H54 (cell line): ENCODE data around the gene HOTAIR.

Experiments used
- DNase-seq: peaks from one replicate; pipeline ENCODE4 v3.0.0; 2011; ENCODE audit warnings: low spot score, mixed read lengths; ENCODE audit not compliant: insufficient read length
- FAIRE-seq: peaks from 3 replicates; lab custom pipeline; 2011; peaks lifted over from hg19 to GRCh38; lab: Jason Lieb, UNC
- POLR2A ChIP-seq: IDR thresholded peaks from 2 replicates; pipeline ENCODE4 v1.6.1; 2011; ENCODE audit warnings: low read depth, mild to moderate bottlenecking, low read length

Gene HOTAIR

GRCh38 chr12:53963434-53964314 lies 11.1 kb downstream of the HOTAIR start:
- no peak for TF ChIP-seq POLR2A
- DNase-seq = no peak
- FAIRE-seq = no peak

- DNase-seq (no peak), FAIRE-seq (no peak)
- no peak for TF ChIP-seq POLR2A
Observed at GRCh38 chr12:53963005-53963404, 11.7 kb downstream of the HOTAIR start.

DNA sequence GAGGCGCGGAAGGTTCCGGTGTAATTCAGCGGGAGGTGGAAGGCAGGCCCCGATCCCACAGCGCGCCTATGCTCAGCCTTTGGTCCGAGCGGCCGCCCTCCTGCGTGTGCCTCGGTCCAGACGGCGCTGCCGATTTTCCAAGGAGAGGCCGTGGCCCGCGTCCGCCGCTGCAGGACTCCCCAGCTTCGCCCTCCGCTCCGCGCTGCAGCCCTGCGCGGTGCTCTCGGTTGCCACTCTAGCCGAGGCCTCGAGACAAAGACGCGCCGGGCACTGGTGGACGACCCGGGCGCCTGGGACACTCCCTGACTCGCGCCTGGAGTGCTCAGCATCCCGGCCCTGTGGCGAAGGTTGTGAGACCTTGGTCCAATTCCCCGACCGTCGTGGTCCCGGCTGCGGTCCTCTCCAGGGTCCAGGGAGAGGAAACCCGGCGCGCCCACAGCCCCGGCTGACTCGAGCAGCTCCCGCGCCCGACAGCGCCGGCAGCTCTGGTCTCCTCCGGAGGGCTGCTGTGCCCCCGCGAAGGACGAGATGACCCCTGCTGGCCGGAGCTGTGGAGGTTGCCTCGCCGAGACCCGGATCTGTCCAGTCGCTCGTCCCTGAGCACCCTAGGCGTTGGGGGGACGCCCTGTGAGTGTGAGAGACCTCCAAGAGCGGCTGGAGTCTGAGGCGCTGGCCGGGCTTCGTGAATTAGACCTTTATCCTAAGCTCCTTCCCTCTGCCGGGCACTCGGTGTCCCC lies 13.6 kb downstream of the HOTAIR start:
- FAIRE-seq = no peak
- DNase-seq = no peak
- TF ChIP-seq POLR2A = no peak

DNA sequence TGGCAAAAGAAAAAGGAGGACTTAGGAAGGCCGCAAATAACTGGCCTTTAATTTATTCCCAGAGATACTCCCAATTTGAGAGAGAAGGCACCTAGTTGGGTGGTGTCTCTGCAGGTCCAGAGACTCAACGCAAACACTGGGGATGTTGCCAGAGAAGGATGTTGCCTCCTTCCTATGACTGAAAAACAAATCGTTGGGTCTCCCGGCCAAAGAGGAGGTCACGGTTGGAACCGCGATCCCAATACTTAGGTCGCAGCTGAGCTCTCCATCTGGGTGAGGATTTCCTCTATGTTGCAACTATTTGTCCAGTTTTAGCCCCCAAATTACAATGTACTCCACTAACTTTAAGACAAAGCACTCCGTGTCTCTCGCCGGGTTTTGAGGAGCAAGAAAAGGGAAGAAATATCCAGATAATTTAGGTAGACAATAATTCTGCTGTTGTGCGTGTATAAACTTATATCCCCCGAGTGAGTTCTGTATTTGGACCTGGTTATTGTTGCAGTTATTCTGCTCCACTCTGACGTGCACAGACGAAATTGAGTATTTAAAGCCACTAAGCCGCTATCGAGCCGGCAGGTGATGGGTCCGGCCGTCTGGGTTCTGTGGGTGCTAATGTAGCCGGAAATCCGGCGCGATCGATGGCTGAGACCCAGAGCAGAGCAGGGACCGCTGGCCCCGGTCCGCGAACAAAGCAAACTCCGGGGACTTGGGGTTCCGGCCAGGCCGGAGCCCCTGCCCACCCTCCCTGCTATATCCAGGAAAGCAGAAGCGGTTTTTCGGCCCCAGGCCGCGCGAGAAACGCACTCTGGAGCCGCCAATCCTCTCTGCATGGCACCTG lies 14.3 kb downstream of the HOTAIR start:
- no peak for TF ChIP-seq POLR2A
- DNase-seq = no peak
- no peak for FAIRE-seq

DNA sequence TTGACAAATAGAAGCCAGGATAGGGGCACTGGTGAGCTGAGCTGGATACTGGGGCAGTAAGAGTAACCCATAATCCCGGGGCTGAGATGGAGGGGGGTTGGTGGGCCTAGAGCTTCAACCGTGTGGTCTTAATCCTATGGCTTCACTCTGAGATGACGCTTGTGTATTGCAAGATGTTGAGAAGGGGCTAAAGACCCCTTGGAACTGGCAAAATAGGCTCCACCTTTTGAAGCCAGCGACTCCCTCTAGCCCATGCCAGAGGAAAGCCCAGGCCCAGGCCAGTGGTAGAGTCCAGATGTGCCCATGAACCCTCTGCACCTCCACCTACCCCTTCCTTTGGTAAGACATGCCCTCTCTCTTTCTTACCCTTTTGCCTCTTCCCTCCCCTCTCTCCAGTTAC lies 15.4 kb downstream of the HOTAIR start:
- FAIRE-seq = no peak
- TF ChIP-seq POLR2A = no peak
- no peak for DNase-seq

DNA sequence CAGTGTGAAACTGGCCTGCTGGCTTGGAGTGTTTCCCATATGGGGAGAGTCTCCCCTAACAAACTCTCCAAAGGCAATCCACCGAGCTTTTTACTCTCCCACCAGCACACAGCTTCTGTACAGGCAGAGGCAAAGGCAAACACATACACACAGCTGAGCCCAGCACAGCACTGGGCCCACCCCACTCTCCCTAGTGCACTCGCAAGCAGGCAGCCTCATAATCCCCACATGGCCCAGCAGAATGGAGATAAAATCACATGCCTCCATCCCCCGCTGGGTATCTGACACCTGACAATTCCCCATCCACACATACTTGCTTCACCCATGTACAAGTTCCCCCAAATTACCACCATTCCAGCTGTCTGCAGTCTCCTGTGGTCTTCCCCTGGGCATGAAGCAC lies 16.6 kb downstream of the HOTAIR start:
- TF ChIP-seq POLR2A = no peak
- no peak for DNase-seq
- FAIRE-seq = no peak

DNA sequence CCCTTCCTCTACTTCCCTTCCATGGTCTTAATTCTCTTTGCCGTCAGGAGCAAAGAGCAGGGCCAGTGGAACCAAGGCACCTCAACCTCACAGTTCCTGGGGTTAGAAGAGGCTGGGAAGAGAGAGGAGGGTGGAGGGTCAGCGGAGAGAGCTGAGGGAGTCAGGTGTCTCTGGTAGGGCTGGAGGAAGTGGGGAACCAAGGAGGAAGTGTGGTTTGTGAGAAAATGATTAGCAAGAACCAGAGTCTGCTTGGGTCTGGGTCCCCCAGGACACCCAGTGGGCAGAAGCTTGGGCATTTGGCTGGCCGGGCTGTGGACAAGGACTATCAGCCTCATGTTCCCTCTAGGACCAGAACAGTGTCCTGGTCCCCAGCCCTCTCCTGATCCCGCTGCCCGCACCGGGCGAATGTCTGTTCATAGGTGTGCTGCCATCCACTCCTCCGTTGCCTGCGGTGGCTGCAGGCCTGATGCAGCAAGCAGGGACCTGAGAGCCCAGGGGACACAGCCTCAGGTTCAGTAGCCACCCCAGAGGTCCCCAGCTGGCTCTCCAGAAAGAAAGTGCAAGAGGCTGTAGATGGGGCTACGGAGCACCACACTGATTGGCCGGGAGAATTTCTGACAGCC lies 17.7 kb downstream of the HOTAIR start:
- DNase-seq (no peak), FAIRE-seq (no peak)
- no peak for TF ChIP-seq POLR2A

DNA sequence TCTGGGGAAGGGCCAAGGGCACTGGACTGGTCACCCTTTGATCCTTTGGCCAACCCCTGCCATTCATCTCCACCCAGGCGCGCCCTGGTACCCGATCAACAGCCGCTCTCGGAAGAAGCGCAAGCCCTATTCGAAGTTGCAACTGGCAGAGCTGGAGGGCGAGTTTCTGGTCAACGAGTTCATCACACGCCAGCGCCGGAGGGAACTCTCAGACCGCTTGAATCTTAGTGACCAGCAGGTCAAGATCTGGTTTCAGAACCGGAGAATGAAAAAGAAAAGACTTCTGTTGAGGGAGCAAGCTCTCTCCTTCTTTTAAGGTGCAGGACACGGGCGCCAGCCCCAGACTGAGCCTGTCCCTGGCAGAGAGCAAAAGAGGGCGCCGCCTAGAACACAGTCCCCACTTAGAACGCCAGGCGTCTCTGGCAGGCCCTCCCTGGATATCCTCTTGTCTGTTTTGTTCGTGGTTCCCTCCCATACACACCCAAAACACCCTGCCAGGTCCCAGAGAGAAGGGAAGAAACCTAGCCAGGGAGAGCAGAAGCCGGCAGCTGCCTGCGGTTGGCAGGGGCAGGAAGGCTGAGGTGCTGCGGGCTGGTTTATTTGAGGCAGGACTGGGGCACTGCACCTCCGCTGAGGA lies 18.4 kb downstream of the HOTAIR start:
- TF ChIP-seq POLR2A = no peak
- DNase-seq (no peak), FAIRE-seq (no peak)

DNA sequence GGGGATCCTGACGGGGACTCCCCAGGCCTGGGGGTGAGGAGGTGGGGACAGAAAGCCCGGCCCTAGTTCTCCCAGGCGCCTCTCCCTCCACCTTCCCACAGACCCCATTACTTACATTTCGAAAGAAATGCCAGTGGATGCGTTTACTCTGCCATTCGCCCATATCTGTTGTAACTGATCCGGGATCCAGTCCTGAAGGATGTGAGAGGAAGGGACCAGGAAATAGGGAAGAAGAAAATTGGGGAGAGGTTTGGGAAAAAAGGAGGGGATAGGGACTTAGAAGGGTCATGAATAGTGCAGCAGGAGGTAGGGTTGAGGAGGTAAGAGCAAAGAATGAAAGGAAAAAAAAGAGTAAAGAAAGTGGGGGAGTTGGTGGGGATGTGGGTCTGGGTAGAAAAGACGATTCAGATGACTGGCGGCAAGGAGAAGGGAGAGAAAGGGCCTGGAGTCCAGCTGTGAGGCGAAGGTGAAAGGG lies 18.9 kb downstream of the HOTAIR start:
- FAIRE-seq = no peak
- no peak for TF ChIP-seq POLR2A
- no peak for DNase-seq

DNA sequence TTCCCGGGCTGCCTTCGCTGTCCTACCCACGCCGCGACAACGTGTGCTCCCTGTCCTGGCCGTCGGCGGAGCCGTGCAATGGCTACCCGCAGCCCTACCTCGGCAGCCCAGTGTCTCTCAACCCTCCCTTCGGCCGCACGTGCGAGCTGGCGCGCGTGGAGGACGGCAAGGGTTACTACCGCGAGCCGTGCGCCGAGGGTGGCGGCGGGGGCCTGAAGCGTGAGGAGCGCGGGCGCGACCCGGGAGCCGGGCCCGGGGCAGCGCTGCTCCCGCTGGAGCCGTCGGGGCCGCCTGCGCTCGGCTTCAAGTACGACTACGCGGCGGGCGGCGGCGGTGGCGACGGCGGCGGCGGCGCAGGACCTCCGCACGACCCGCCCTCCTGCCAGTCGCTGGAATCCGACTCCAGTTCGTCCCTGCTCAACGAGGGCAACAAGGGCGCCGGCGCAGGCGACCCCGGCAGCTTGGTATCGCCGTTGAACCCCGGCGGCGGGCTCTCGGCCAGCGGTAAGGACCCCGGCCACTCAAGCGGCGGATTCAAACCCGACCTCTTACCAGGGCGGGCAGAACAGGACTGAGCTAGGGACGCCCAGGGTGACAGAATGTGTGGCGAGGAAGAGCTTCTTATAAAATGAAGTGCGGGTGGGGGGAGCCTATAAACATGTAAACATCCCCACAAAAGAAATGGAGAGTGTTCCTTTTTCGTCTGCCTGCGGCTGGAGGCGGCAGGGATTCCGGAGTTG lies 19.5 kb downstream of the HOTAIR start:
- DNase-seq (no peak), FAIRE-seq (no peak)
- no peak for TF ChIP-seq POLR2A

DNA sequence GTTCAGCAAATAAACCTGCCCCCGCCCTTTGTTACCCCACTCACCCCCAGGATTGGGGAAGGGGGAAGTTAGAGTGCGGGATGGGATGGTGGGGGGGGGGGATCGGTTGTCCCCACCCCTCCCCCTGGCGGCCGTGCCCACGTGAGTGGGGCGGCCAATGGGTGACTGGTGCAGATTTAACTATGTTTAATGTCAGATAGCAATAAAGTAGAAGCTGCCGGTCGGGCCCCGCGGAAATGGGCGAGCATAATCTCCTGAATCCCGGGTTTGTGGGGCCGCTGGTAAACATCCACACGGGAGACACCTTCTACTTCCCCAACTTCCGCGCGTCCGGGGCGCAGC lies 20.1 kb downstream of the HOTAIR start, which contains the start of gene HOXC12:
Gene HOXC12 (plus strand): TSS at position 210 of the 342 bp plus-strand sequence. CDS start 27 bp downstream, at position 237.
- DNase-seq (no peak), FAIRE-seq (no peak)
- TF ChIP-seq POLR2A = no peak

GRCh38 chr12:53953831-53954693 lies 20.7 kb downstream of the HOTAIR start:
- no peak for TF ChIP-seq POLR2A
- no peak for FAIRE-seq
- DNase-seq = no peak
